ENCODE results near the gene JAM3.

DNA sequence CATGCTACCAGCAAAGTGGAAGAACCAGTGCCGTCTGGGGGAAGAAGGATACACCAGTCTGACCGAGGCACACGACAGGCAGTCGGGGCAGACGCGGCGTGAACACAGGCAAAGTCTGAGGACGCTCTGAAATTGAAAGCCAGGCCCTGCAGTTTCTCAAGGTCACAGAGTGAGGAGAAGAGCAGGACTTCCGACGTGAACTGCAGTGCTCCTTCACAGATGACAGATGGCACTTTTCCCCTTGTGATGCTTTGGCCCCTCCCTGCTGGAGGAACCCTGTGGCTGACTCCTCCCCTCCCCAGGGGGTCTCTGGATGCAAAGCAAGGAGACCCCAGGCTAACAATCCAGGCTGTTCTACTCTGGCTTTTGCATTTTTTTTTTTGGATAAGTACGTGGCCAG lies 19.6 kb upstream of the JAM3 start:
- TF ChIP-seq POLR2A (IDR thresholded peaks at IDR 0.05; ENCODE audit: low read depth, low read length): no peak
- no peak for TF ChIP-seq POLR2AphosphoS5 (IDR thresholded peaks at IDR 0.05; ENCODE audit: low read depth, low read length)
- TF ChIP-seq TAF1 (IDR thresholded peaks at IDR 0.05; ENCODE audit: borderline replicate concordance, low read depth, low read length): no peak
